ENCODE data around the gene USP3. TPM values are rescaled to one million over a fixed set of nuclear protein-coding genes. Genes with fewer than 3 reads are reported as not detected.

Gene USP3
- total and polyA plus RNA-seq, 10 of the 15 experiments (the other 5 are each of a cell fraction or from before 2014, with no cell fraction given), result 23.8 to 64.5 (median 50.3) TPM

DNA sequence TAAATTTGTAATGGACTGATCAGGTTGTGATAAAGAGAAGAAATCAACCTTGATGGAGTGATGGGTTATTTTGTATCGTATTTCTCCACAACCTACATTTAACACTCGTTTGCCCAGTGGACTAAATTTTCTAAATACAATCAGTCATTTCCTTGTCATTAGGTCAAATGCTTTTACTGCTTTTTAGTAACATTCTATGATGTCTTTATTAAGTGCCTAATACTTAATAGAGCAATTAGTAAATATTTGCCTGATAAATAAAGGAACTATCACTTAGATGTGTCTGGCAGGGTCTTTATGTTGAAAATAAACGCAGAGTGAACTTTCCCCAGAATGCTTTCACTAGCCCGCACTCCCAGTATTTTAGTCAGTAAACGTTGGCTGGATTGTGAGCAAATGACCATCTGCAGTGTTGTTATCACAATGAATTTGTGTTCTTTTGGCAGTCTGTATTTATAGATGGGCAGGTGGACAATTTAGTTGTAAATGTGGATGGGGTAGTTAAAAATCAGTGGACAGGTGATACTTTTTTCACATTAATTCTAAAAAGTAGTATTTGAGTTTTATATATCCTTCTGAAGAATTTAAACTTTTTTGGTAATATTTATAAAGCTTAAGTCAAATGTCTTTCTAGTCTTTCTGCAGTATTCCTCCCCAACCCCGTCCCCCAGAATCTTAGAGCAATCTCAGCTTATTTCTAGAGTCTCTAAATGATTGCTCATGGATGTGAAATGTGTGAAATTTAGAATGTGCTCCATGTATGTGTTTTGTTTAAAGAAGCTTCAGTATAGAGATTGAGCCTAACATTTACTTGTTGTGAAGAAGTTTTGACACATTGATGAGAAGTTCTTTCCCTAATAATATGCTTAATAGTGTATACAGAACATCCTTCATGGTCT, 4.9 kb downstream of the USP3 start:
- FAIRE-seq (no peak), ATAC-seq (peak; percentile 2; the same call in 1 of the 3 replicates), DNase-seq (ENCODE audit: low read depth, low spot score) (no peak)
- POLR2A ChIA-PET, result interaction anchor here (0.7 to 2.4 kb wide), 12 partner anchors 8 to 90 kb away, joined by 3 to 14 read pairs (median 3); no protein-coding TSS in a partner anchor
- BruUV-seq (replicated peaks), result no TSS peak
- H3K27me3 ChIP-seq (replicated peaks in 1 of 2; ENCODE audit: control insufficient read depth in 2 of 2, insufficient read depth in 2 of 2, low read length in 1 of 2), result no peaks in the 10 kb centered on the region
- in situ Hi-C loops (cut with MboI) (no loop called here), intact Hi-C loops (cut with micrococcal nuclease; ENCODE audit: unreplicated experiment) (loop anchor here (5.0 to 10.0 kb wide), 4 partner anchors 33 to 585 kb away; partner anchors contain the start of genes CIAO2A and SNX1)
- no peak overlapping the region for H3K9ac ChIP-seq (ENCODE audit: control insufficient read depth, insufficient read depth, low read length)
- H3K36me3 ChIP-seq (ENCODE audit: control insufficient read depth in 2 of 2, insufficient read depth in 2 of 2, low read length in 1 of 2), result no peaks in the 10 kb centered on the region
- TF ChIP-seq TCF12 (IDR thresholded peaks at IDR 0.05; ENCODE audit: low read depth, low read length), result no peak
- peak overlapping the region; percentile 62 for H3K4me2 ChIP-seq (ENCODE audit: control insufficient read depth, insufficient read depth)
- WGBS (ENCODE audit: insufficient coverage, insufficient replicate concordance, low lambda C conversion rate, missing lambda C conversion rate), result 80% methylated on average over 6 of the region's 6 CpGs
- no peaks in the 10 kb centered on the region for H3K9me3 ChIP-seq (replicated peaks; ENCODE audit: control insufficient read depth, insufficient read depth, low read length)
- no peak overlapping the region for H3K27ac ChIP-seq (ENCODE audit: control insufficient read depth, insufficient read depth)
- RAD21 ChIA-PET (ENCODE audit: unreplicated experiment), result interaction anchor here (1.0 to 8.5 kb wide), 34 partner anchors 8 to 314 kb away, joined by 3 to 113 read pairs (median 8); partner anchors contain the start of gene FBXL22
- SMC1A ChIA-PET (ENCODE audit: uncharacterized antibody, unreplicated experiment), result interaction anchor here (0.8 to 7.6 kb wide), 26 partner anchors 8 to 93 kb away, joined by 3 to 133 read pairs (median 7); no protein-coding TSS in a partner anchor
- H2AFZ ChIP-seq (ENCODE audit: control insufficient read depth, low read depth, low read length), result no peak overlapping the region
- H4K20me1 ChIP-seq (ENCODE audit: control insufficient read depth, insufficient read depth), result no peaks in the 10 kb centered on the region
- H3K79me2 ChIP-seq (ENCODE audit: control insufficient read depth, insufficient read depth, low read length), result peaks cover 98% of the 10 kb centered on the region
- CTCF ChIA-PET, result interaction anchor here (0.9 to 5.5 kb wide), 19 partner anchors 8 to 90 kb away, joined by 3 to 38 read pairs (median 6); no protein-coding TSS in a partner anchor
- peaks cover 20% of the 10 kb centered on the region for H3K4me1 ChIP-seq (ENCODE audit: control insufficient read depth, insufficient read depth, low read length)
- peak overlapping the region; percentile 38 for H3K4me3 ChIP-seq
